A549 (cell line): ENCODE results near the gene TGFBR3. TPM values are rescaled to one million over a fixed set of nuclear protein-coding genes. Genes with fewer than 3 reads are reported as not detected.

ENCODE experiments used
- ATAC-seq, 2 experiments: fragments of 200-7000 bp in 1 of 2; fragments of >200 bp in 1 of 2; cut with Nextera tagmentation in 1 of 2; cut with Tn5 transposase in 1 of 2; 3 replicates each; pipeline versions ENCODE4 v1.8.0 to v1.9.1; 2018 to 2020; ENCODE audit warnings: mild to moderate bottlenecking in 1 of 2, moderate library complexity in 1 of 2
- CTCF ChIA-PET: fragments of 300-600 bp; sonication (Branson Sonifier 250); formaldehyde crosslinking; extraction: SDS; loops from one replicate; lab custom pipeline; 2021; ENCODE audit warnings: antibody characterized with exemption, inconsistent platforms; lab: Yijun Ruan, JAX
- POLR2A ChIA-PET: fragments of 350-600 bp; formaldehyde crosslinking; extraction: SDS; loops from one replicate; lab custom pipeline; 2021; ENCODE audit warnings: antibody characterized with exemption, inconsistent platforms; lab: Yijun Ruan, JAX
- DNase-seq, 2 experiments: peaks; one replicate each; pipeline versions ENCODE4 v3.0.0 to v3.0.0-alpha.2; 2011 to 2016; ENCODE audit warnings: low read depth in 1 of 2, low spot score in 1 of 2
- FAIRE-seq: peaks from 2 replicates; lab custom pipeline; 2011; peaks lifted over from hg19 to GRCh38; lab: Jason Lieb, UNC
- H3K27ac ChIP-seq, 2 experiments: fragments of >200 bp; sonication (Bioruptor Twin); formaldehyde crosslinking; 3 replicates each; pipeline ENCODE4 v1.5.1; 2016 to 2017
- H3K4me1 ChIP-seq: fragments of >200 bp; sonication (Bioruptor Twin); formaldehyde crosslinking; 3 replicates; pipeline ENCODE4 v1.6.1; 2016
- H3K4me2 ChIP-seq: fragments of >200 bp; sonication (Bioruptor Twin); formaldehyde crosslinking; 3 replicates; pipeline ENCODE4 v1.6.1; 2016
- H3K4me3 ChIP-seq: fragments of >200 bp; sonication (Bioruptor Twin); formaldehyde crosslinking; 3 replicates; pipeline ENCODE4 v1.5.1; 2016
- H3K9me3 ChIP-seq: fragments of >200 bp; sonication (Bioruptor Twin); formaldehyde crosslinking; 3 replicates; pipeline ENCODE4 v1.6.1; 2016
- BHLHE40 ChIP-seq: IDR thresholded peaks from 2 replicates; pipeline ENCODE4 v1.6.1; 2012; ENCODE audit warnings: low read depth, low read length, inconsistent platforms
- CBX2 ChIP-seq: fragments of 200-600 bp; sonication (generic); IDR thresholded peaks from 2 replicates; pipeline ENCODE4 v1.6.1; 2016; ENCODE audit warnings: low read depth, mild to moderate bottlenecking, borderline replicate concordance
- ESRRA ChIP-seq: fragments of 150-350 bp; IDR thresholded peaks from 2 replicates; pipeline ENCODE4 v1.6.1; 2014; ENCODE audit warnings: mild to moderate bottlenecking, low read length, borderline replicate concordance
- FOSB ChIP-seq: fragments of 250-450 bp; sonication (Bioruptor Pico); IDR thresholded peaks from 2 replicates; pipeline ENCODE4 v1.5.0; 2020; ENCODE audit warnings: mild to moderate bottlenecking, moderate library complexity
- FOSL2 ChIP-seq, 2 experiments: fragments of 450-650 bp in 1 of 2; fragments of >200 bp in 1 of 2; sonication (Bioruptor Twin) in 1 of 2; formaldehyde crosslinking; IDR thresholded peaks; 2 replicates each; pipeline versions ENCODE4 v1.5.0 to v1.6.1; 2016 to 2020; ENCODE audit warnings: mild to moderate bottlenecking in 1 of 2, moderate library complexity in 1 of 2
- GATA3 ChIP-seq: IDR thresholded peaks from 2 replicates; pipeline ENCODE4 v1.6.1; 2012; ENCODE audit warnings: borderline replicate concordance
- HOXA7 ChIP-seq: fragments of 250-450 bp; sonication (Bioruptor Pico); IDR thresholded peaks from 2 replicates; pipeline ENCODE4 v1.5.0; 2020; ENCODE audit warnings: mild to moderate bottlenecking, moderate library complexity
- HOXB13 ChIP-seq: fragments of 250-450 bp; sonication (Bioruptor Pico); IDR thresholded peaks from 2 replicates; pipeline ENCODE4 v1.5.0; 2020; ENCODE audit warnings: low read depth, mild to moderate bottlenecking, moderate library complexity
- JUN ChIP-seq, 2 experiments: fragments of >200 bp; sonication (Bioruptor Twin); formaldehyde crosslinking; IDR thresholded peaks; 2 replicates in 1 of 2; 3 replicates in 1 of 2; pipeline ENCODE4 v1.6.1; 2016 to 2017
- KDM1A ChIP-seq: fragments of 200-600 bp; sonication (generic); IDR thresholded peaks from 2 replicates; pipeline ENCODE4 v1.6.1; 2016; ENCODE audit warnings: low read depth, mild to moderate bottlenecking
- MAFK ChIP-seq: fragments of 450-650 bp; IDR thresholded peaks from 2 replicates; pipeline ENCODE4 v1.6.1; 2014; ENCODE audit not compliant: partially characterized antibody
- NPAS2 ChIP-seq: fragments of 250-450 bp; sonication (Bioruptor Pico); IDR thresholded peaks from 2 replicates; pipeline ENCODE4 v1.8.0; 2022; ENCODE audit warnings: mild to moderate bottlenecking, moderate library complexity, borderline replicate concordance
- NR3C1 ChIP-seq: fragments of >200 bp; sonication (Bioruptor Twin); formaldehyde crosslinking; IDR thresholded peaks from 3 replicates; pipeline ENCODE4 v1.6.1; 2017
- POLR2A ChIP-seq: IDR thresholded peaks from 2 replicates; pipeline ENCODE4 v1.6.1; 2012; ENCODE audit warnings: mild to moderate bottlenecking, low read length
- RAD21 ChIP-seq, 2 experiments: fragments of >200 bp in 1 of 2; sonication (Bioruptor Twin) in 1 of 2; formaldehyde crosslinking in 1 of 2; IDR thresholded peaks in 1 of 2; conservative IDR thresholded peaks in 1 of 2; 2 replicates in 1 of 2; 3 replicates in 1 of 2; pipeline ENCODE4 v1.6.1; 2012 to 2018; ENCODE audit warnings: inconsistent platforms in 1 of 2
- RARB ChIP-seq: fragments of 250-450 bp; sonication (Bioruptor Pico); IDR thresholded peaks from 2 replicates; pipeline ENCODE4 v1.8.0; 2021; ENCODE audit warnings: mild to moderate bottlenecking, moderate library complexity
- SREBF2 ChIP-seq: fragments of 450-650 bp; IDR thresholded peaks from 2 replicates; pipeline ENCODE4 v1.6.1; 2014; ENCODE audit warnings: mild to moderate bottlenecking, moderate library complexity
- TFCP2L1 ChIP-seq: fragments of 250-450 bp; sonication (Bioruptor Pico); IDR thresholded peaks from 2 replicates; pipeline ENCODE4 v1.5.0; 2021; ENCODE audit warnings: mild to moderate bottlenecking
- ZC3H11A ChIP-seq: fragments of 450-650 bp; IDR thresholded peaks from 2 replicates; pipeline ENCODE4 v1.6.1; 2014; ENCODE audit warnings: antibody characterized with exemption, mild to moderate bottlenecking
- ZNF302 ChIP-seq: fragments of 250-450 bp; sonication (Bioruptor Pico); IDR thresholded peaks from 2 replicates; pipeline ENCODE4 v1.9.0; 2021; ENCODE audit warnings: inconsistent platforms, mild to moderate bottlenecking, moderate library complexity
- WGBS: methylation state at CpG from one replicate; pipeline ENCODE4 v1.1.6; 2017; ENCODE audit errors: missing lambda C conversion rate; 5-methylcytosine and 5-hydroxymethylcytosine counted together
- polyA plus RNA-seq, 4 experiments: library from polyadenylated mRNA; depleted of rRNA in 3 of 4; stranded (reverse); fragments of >200 nt; fragmentation: RNase III in 1 of 4; extraction: RNeasy Plus Mini Kit Qiagen cat#74134 plus additional on column Dnase treatment in 1 of 4; gene quantifications; 2 replicates in 3 of 4; 3 replicates in 1 of 4; pipeline ENCODE4 v1.2.3, GENCODE V29; 2011 to 2017
- TF ChIP-seq, protein P1 (sequence below): fragments of 250-450 bp; sonication (Bioruptor Pico); IDR thresholded peaks from 2 replicates; pipeline ENCODE4 v1.5.0; 2021; ENCODE audit warnings: mild to moderate bottlenecking, moderate library complexity, borderline replicate concordance
- TF ChIP-seq, protein P2 (sequence below): fragments of >200 bp; sonication (Bioruptor Twin); formaldehyde crosslinking; IDR thresholded peaks from 3 replicates; pipeline ENCODE4 v1.6.1; 2016
- TF ChIP-seq, protein P3 (sequence below): fragments of >200 bp; sonication (Bioruptor Twin); formaldehyde crosslinking; IDR thresholded peaks from 2 replicates; pipeline ENCODE4 v1.6.1; 2016
- TF ChIP-seq, protein P4 (sequence below): fragments of 450-650 bp; IDR thresholded peaks from 2 replicates; pipeline ENCODE4 v1.6.1; 2014; ENCODE audit warnings: antibody characterized with exemption
- TF ChIP-seq, protein P5 (sequence below): IDR thresholded peaks from 2 replicates; pipeline ENCODE4 v1.6.1; 2012

TGFBR3 gene
- polyA plus RNA-seq, 2 of the 4 experiments (the other 2 are of a cell fraction) = 5.0 to 8.9 TPM

DNA sequence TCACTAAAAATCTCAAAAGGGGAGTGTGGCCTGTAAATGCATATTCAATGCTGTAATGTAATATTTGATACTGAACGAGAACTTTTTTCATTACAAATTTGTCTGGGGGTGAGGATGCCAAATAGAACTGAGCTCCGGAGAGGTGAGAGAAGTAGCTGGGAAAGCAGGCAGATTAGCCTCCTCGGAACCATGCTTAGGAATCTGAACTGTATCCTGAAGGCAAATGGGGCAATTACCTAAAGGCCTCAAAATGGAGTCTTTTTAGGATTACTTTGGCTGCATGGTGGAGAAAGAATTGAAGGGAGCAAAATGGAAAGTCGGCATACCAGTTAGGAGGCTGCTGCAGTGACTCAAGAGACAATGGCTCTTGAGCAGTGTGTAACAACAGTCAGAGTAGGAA is 206.5 kb downstream of the TGFBR3 start (continued):
- TF ChIP-seq, protein P1, sequence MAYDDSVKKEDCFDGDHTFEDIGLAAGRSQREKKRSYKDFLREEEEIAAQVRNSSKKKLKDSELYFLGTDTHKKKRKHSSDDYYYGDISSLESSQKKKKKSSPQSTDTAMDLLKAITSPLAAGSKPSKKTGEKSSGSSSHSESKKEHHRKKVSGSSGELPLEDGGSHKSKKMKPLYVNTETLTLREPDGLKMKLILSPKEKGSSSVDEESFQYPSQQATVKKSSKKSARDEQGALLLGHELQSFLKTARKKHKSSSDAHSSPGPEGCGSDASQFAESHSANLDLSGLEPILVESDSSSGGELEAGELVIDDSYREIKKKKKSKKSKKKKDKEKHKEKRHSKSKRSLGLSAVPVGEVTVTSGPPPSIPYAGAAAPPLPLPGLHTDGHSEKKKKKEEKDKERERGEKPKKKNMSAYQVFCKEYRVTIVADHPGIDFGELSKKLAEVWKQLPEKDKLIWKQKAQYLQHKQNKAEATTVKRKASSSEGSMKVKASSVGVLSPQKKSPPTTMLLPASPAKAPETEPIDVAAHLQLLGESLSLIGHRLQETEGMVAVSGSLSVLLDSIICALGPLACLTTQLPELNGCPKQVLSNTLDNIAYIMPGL (CRISPR knock-in tag) = no peak
- TF ChIP-seq POLR2A = no peak
- TF ChIP-seq MAFK = no peak
- TF ChIP-seq, protein P2, sequence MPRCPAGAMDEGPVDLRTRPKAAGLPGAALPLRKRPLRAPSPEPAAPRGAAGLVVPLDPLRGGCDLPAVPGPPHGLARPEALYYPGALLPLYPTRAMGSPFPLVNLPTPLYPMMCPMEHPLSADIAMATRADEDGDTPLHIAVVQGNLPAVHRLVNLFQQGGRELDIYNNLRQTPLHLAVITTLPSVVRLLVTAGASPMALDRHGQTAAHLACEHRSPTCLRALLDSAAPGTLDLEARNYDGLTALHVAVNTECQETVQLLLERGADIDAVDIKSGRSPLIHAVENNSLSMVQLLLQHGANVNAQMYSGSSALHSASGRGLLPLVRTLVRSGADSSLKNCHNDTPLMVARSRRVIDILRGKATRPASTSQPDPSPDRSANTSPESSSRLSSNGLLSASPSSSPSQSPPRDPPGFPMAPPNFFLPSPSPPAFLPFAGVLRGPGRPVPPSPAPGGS = no peak
- no peak for TF ChIP-seq RAD21 (conservative IDR thresholded peaks at IDR 0.05 in 1 of 2, IDR thresholded peaks at IDR 0.05 in 1 of 2)
- TF ChIP-seq ZC3H11A = no peak

DNA sequence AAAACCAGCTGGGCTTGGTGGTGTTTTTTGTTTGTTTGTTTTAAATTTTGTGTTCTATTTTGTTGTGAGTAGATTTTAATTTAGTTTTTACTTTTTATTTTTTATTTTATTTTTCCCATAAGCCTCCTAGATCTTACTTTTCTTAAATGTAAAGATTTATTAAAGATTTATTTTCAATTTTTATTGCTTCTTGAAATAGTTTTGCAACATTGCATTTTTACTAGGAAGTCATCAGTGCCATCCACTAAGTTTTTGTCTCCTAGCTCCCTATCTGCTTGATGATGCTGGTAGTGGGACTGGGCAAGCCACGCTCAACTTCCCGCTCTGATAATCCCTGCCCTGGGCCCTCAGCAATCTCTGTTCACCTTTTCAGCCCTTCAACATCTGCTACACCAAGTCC is 209.9 kb downstream of the TGFBR3 start:
- Histone ChIP-seq H3K4me2 (no peak overlapping the region), H3K4me1 (peaks cover 2% of the 10 kb centered on the region; the same call in 1 of the 3 replicates), H3K9me3 (no peaks in the 10 kb centered on the region), H3K4me3 (no peak overlapping the region), H3K27ac (no peak overlapping the region)
- ATAC-seq = no peak
- ChIA-PET CTCF (no interaction called here), POLR2A (no interaction called here)
- FAIRE-seq = no peak
- no peak for DNase-seq
- WGBS = 91% methylated on average over 2 of the region's 2 CpGs
- TF ChIP-seq NR3C1 (no peak), CBX2 (no peak), ZNF302 (CRISPR knock-in tag) (no peak), BHLHE40 (no peak), SREBF2 (no peak), FOSB (CRISPR knock-in tag) (no peak), JUN (IDR thresholded peaks at IDR 0.05) (no peak), FOSL2 (IDR thresholded peaks at IDR 0.05) (no peak), FOSL2 (CRISPR knock-in tag; IDR thresholded peaks at IDR 0.05) (no peak), TFCP2L1 (CRISPR knock-in tag) (no peak), ESRRA (no peak), RARB (CRISPR knock-in tag) (no peak), HOXA7 (CRISPR knock-in tag) (no peak), KDM1A (no peak), HOXB13 (CRISPR knock-in tag) (no peak), NPAS2 (CRISPR knock-in tag) (no peak), GATA3 (no peak)
- TF ChIP-seq, protein P3, sequence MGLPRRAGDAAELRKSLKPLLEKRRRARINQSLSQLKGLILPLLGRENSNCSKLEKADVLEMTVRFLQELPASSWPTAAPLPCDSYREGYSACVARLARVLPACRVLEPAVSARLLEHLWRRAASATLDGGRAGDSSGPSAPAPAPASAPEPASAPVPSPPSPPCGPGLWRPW = no peak
- TF ChIP-seq, protein P4, sequence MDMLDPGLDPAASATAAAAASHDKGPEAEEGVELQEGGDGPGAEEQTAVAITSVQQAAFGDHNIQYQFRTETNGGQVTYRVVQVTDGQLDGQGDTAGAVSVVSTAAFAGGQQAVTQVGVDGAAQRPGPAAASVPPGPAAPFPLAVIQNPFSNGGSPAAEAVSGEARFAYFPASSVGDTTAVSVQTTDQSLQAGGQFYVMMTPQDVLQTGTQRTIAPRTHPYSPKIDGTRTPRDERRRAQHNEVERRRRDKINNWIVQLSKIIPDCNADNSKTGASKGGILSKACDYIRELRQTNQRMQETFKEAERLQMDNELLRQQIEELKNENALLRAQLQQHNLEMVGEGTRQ = no peak
- TF ChIP-seq, protein P5, sequence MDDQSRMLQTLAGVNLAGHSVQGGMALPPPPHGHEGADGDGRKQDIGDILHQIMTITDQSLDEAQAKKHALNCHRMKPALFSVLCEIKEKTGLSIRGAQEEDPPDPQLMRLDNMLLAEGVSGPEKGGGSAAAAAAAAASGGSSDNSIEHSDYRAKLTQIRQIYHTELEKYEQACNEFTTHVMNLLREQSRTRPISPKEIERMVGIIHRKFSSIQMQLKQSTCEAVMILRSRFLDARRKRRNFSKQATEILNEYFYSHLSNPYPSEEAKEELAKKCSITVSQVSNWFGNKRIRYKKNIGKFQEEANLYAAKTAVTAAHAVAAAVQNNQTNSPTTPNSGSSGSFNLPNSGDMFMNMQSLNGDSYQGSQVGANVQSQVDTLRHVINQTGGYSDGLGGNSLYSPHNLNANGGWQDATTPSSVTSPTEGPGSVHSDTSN = no peak
